Measurements from ENCODE around the gene TTC4.
A peak's percentile ranks its signal among the peaks of the same experiment; 100 is the strongest.
"Not testable (repeated sequence)": the region's sequence is repeated elsewhere in the genome, so short reads cannot be mapped to it uniquely, and the experiment has no call there.

TTC4 gene

GRCh38 chr1:54772951-54773350 is 57.3 kb downstream of the TTC4 start:
- Histone ChIP-seq H3K9me3 (ENCODE audit: severe bottlenecking) (no peaks in the 10 kb centered on the region), H3K36me3 (ENCODE audit: low read depth) (no peaks in the 10 kb centered on the region), H3K27ac (ENCODE audit: poor library complexity, severe bottlenecking) (no peak overlapping the region), H3K27me3 (ENCODE audit: insufficient read depth, poor library complexity, severe bottlenecking) (no peaks in the 10 kb centered on the region), H3K4me3 (ENCODE audit: severe bottlenecking) (no peak overlapping the region), H3K4me1 (ENCODE audit: insufficient read depth, poor library complexity, severe bottlenecking) (no peaks in the 10 kb centered on the region)
- ATAC-seq (ENCODE audit: low read depth) (no peak), DNase-seq (ENCODE audit: low spot score) (no peak)
- TF ChIP-seq CTCF (IDR thresholded peaks at IDR 0.05; ENCODE audit: poor library complexity, severe bottlenecking), result no peak

GRCh38 chr1:54774820-54775498 is 59.3 kb downstream of the TTC4 start:
- no peaks in the 10 kb centered on the region for H3K9me3 ChIP-seq (ENCODE audit: severe bottlenecking)
- no peaks in the 10 kb centered on the region for H3K4me1 ChIP-seq (ENCODE audit: insufficient read depth, poor library complexity, severe bottlenecking)
- no peak overlapping the region for H3K4me3 ChIP-seq (ENCODE audit: severe bottlenecking)
- H3K27ac ChIP-seq (ENCODE audit: poor library complexity, severe bottlenecking), result no peak overlapping the region
- ATAC-seq (ENCODE audit: low read depth) (peak; percentile 31; the same call in 1 of the 3 replicates), DNase-seq (ENCODE audit: low spot score) (no peak)
- no peak for TF ChIP-seq CTCF (IDR thresholded peaks at IDR 0.05; ENCODE audit: poor library complexity, severe bottlenecking)
- no peaks in the 10 kb centered on the region for H3K36me3 ChIP-seq (ENCODE audit: low read depth)
- no peaks in the 10 kb centered on the region for H3K27me3 ChIP-seq (ENCODE audit: insufficient read depth, poor library complexity, severe bottlenecking)

- H3K4me1 ChIP-seq (ENCODE audit: insufficient read depth, poor library complexity, severe bottlenecking); H3K27me3 ChIP-seq (ENCODE audit: insufficient read depth, poor library complexity, severe bottlenecking); ATAC-seq (ENCODE audit: low read depth); H3K4me3 ChIP-seq (ENCODE audit: severe bottlenecking); H3K27ac ChIP-seq (ENCODE audit: poor library complexity, severe bottlenecking); H3K9me3 ChIP-seq (ENCODE audit: severe bottlenecking); DNase-seq (ENCODE audit: low spot score); H3K36me3 ChIP-seq (ENCODE audit: low read depth): not testable (repeated sequence)
These were observed 60.4 kb downstream of the TTC4 start for GRCh38 chr1:54775828-54776721.

- ATAC-seq (ENCODE audit: low read depth) (no peak), DNase-seq (ENCODE audit: low spot score) (no peak)
- no peak for TF ChIP-seq CTCF (IDR thresholded peaks at IDR 0.05; ENCODE audit: poor library complexity, severe bottlenecking)
- Histone ChIP-seq H3K4me3 (ENCODE audit: severe bottlenecking) (no peak overlapping the region), H3K4me1 (ENCODE audit: insufficient read depth, poor library complexity, severe bottlenecking) (no peaks in the 10 kb centered on the region), H3K36me3 (ENCODE audit: low read depth) (no peaks in the 10 kb centered on the region), H3K27ac (ENCODE audit: poor library complexity, severe bottlenecking) (no peak overlapping the region), H3K9me3 (ENCODE audit: severe bottlenecking) (no peaks in the 10 kb centered on the region), H3K27me3 (ENCODE audit: insufficient read depth, poor library complexity, severe bottlenecking) (no peaks in the 10 kb centered on the region)
These were observed 61.4 kb downstream of the TTC4 start for GRCh38 chr1:54777011-54777410.

- no peaks in the 10 kb centered on the region for H3K36me3 ChIP-seq (ENCODE audit: low read depth)
- H3K4me1 ChIP-seq (ENCODE audit: insufficient read depth, poor library complexity, severe bottlenecking), result no peaks in the 10 kb centered on the region
- no peak for TF ChIP-seq CTCF (IDR thresholded peaks at IDR 0.05; ENCODE audit: poor library complexity, severe bottlenecking)
- ATAC-seq (ENCODE audit: low read depth), result no peak
- no peak overlapping the region for H3K27ac ChIP-seq (ENCODE audit: poor library complexity, severe bottlenecking)
- no peaks in the 10 kb centered on the region for H3K9me3 ChIP-seq (ENCODE audit: severe bottlenecking)
- no peaks in the 10 kb centered on the region for H3K27me3 ChIP-seq (ENCODE audit: insufficient read depth, poor library complexity, severe bottlenecking)
- no peak for DNase-seq (ENCODE audit: low spot score)
- no peak overlapping the region for H3K4me3 ChIP-seq (ENCODE audit: severe bottlenecking)
These were observed 61.8 kb downstream of the TTC4 start for GRCh38 chr1:54777431-54777830.
